ENCODE results near the gene TMEM150B.

TMEM150B gene

GRCh38 chr19:55264531-55264930 lies 60.6 kb downstream of the TMEM150B start:
- peaks cover 7 to 15% of the 10 kb centered on the region in 2 donors for H3K4me1 Mint-ChIP-seq
- H3K9me3 Mint-ChIP-seq, result peaks cover 5% of the 10 kb centered on the region in 2 donors
- H3K36me3 Mint-ChIP-seq, result peaks cover 37% of the 10 kb centered on the region in 2 donors
- no peaks in the 10 kb centered on the region for H3K27me3 Mint-ChIP-seq
- H3K4me3 Mint-ChIP-seq, result no peak overlapping the region
- H3K27ac Mint-ChIP-seq, result no peak overlapping the region
- ATAC-seq (replicated peaks) (no peak), DNase-seq (no peak)

Measured in stimulated activated naive B cell treated with anti-CD40 and anti-IgM and Interleukin-4, amounts not matched to agents 10 μg/mL and 1 μg/mL and 100 μg/mL, for 72 hours (primary cell).